ENCODE measurements around the gene TXLNB.

Gene TXLNB

DNA sequence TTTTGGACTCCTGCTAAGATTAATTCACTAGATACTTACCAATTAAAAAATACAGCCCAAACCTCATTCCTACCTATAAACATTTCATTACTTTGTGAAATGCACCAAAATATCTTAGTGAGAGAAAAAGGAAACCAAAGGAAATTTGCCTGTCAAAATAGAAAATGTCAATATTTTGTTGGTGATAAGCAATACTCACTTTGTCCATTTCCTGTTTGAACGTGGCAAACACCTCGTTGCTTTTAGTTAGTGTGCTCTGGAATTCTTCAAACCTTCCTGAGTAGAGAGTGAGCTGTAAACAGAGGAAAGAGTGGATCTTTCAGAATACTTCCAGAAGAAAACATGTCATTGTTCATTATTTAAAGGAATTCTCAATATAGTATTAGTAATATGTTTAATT lies 44.2 kb downstream of the TXLNB start:
- DNase-seq (ENCODE audit: low spot score) = no peak
- in situ Hi-C loops (cut with MboI; ENCODE audit: low pct_unique_long_range_greater_than_20kb, low sequenced_read_pairs, unreplicated experiment) = no loop called here

DNA sequence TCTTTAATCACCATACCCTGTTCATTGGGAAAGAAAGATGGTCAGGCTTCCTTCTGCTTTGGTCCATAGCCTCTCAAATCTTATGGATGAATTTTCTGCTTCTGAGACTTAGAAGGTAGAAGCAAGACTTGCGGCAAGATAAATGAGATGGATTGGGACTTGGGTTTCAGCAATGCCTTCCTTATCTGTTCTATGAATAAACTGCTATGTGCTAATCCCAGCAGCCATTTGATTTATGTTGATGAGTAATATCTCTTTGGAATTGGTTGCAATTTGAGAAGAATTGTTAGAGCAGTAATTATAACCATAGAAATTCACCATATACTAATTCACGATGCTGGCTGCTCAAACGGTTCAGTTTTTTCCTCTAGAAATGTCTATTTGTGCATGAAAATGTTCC lies 48.3 kb downstream of the TXLNB start:
- DNase-seq (ENCODE audit: low spot score) = no peak
- TF ChIP-seq, protein P1, sequence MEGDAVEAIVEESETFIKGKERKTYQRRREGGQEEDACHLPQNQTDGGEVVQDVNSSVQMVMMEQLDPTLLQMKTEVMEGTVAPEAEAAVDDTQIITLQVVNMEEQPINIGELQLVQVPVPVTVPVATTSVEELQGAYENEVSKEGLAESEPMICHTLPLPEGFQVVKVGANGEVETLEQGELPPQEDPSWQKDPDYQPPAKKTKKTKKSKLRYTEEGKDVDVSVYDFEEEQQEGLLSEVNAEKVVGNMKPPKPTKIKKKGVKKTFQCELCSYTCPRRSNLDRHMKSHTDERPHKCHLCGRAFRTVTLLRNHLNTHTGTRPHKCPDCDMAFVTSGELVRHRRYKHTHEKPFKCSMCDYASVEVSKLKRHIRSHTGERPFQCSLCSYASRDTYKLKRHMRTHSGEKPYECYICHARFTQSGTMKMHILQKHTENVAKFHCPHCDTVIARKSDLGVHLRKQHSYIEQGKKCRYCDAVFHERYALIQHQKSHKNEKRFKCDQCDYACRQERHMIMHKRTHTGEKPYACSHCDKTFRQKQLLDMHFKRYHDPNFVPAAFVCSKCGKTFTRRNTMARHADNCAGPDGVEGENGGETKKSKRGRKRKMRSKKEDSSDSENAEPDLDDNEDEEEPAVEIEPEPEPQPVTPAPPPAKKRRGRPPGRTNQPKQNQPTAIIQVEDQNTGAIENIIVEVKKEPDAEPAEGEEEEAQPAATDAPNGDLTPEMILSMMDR (IDR thresholded peaks at IDR 0.05; ENCODE audit: extremely low read depth, insufficient read depth, missing control alignments) = no peak
- in situ Hi-C loops (cut with MboI; ENCODE audit: low pct_unique_long_range_greater_than_20kb, low sequenced_read_pairs, unreplicated experiment) = no loop called here

More for the DNA sequence above, 44.2 kb downstream of the TXLNB start:
- TF ChIP-seq, protein P1 (IDR thresholded peaks at IDR 0.05; ENCODE audit: extremely low read depth, insufficient read depth, missing control alignments) = no peak

- DNase-seq (ENCODE audit: low spot score) = no peak
- in situ Hi-C loops (cut with MboI; ENCODE audit: low pct_unique_long_range_greater_than_20kb, low sequenced_read_pairs, unreplicated experiment) = no loop called here
- TF ChIP-seq, protein P1 (IDR thresholded peaks at IDR 0.05; ENCODE audit: extremely low read depth, insufficient read depth, missing control alignments) = no peak
Observed at GRCh38 chr6:139242457-139243240, 49.1 kb downstream of the TXLNB start.

DNA sequence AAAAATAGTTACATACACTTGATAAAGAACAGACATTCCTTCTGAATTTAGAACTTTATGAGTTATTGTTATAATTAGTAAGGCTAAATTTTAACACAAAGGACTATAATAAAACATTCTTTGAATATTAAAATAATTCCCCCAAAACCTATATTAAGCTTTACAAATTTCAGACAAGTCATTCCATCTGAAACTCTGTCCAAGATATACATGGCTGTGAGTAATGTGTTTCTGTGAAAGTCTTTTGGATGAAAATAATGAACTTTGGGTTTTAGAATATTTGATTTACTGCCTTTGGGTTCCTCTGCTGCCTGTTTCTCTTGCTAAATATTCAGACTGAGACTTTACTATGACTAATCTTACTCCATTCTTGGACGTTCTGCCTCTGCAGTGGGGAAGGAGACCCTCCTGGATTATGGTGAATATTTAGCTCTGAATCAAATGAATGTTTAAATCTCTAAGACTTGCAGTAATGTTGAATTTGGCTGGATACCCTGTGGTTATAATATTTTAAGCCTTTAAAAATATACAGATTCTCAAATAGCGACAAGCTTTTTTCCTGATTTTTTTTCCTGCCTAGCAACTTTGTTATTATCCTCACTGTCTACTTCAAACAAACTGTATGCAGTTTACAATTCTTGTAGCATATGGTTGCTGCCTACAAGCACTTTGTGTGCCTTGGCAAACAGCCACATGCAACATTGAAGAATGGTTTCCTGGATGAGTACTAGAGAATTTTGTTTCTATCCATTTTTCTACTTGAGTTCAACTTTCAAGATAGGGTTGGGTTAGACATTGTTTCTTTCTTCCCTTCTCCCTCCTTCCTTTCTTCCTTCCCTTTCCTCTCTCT lies 51.4 kb downstream of the TXLNB start:
- in situ Hi-C loops (cut with MboI; ENCODE audit: low pct_unique_long_range_greater_than_20kb, low sequenced_read_pairs, unreplicated experiment) = no loop called here

DNA sequence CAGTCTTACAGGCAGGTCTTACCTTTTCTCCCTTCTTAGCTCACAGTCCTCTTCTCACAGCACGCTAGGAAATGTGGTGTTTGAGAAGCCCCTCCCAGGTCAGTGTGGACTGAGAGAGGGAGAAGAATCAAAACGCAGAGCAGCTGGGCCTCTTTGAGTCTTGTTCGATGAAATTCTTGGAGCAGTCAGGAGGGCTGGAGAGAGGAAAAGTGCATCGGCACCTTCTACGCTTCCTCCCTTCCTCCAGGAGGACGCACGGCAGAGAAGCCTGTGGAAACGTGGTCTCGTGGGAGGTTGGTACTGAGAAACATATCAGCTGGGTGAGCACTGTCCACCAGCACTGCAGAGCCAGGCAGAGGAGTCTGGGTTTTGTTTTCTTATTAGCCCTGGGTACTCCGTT lies 52.7 kb downstream of the TXLNB start:
- no peak for DNase-seq (ENCODE audit: low spot score)

More for the DNA sequence above, 51.4 kb downstream of the TXLNB start:
- DNase-seq (ENCODE audit: low spot score) = no peak
- TF ChIP-seq, protein P1 (IDR thresholded peaks at IDR 0.05; ENCODE audit: extremely low read depth, insufficient read depth, missing control alignments) = no peak

DNA sequence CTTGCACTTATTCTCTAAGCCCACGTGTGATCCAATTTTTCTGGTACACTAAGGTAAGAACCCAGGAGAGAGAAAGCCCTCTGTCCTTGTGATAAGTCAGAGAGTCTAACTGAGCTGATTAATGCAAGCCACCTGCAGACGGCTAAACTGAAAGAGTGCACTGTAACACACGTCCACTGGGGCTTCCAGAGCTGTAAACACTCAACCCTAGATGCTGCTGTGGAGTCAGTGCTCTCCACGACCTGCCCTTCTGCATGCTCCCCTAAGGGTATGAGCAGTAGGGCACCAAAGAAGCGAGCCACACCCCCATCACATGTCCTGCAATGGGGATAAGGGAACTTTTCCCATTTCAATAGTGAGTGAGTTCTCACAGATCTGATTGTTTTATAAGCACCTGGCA lies 55.7 kb downstream of the TXLNB start:
- TF ChIP-seq, protein P1 (IDR thresholded peaks at IDR 0.05; ENCODE audit: extremely low read depth, insufficient read depth, missing control alignments) = no peak
- in situ Hi-C loops (cut with MboI; ENCODE audit: low pct_unique_long_range_greater_than_20kb, low sequenced_read_pairs, unreplicated experiment) = no loop called here
- DNase-seq (ENCODE audit: low spot score) = no peak

More for the DNA sequence above, 52.7 kb downstream of the TXLNB start:
- TF ChIP-seq, protein P1 (IDR thresholded peaks at IDR 0.05; ENCODE audit: extremely low read depth, insufficient read depth, missing control alignments) = no peak
- in situ Hi-C loops (cut with MboI; ENCODE audit: low pct_unique_long_range_greater_than_20kb, low sequenced_read_pairs, unreplicated experiment) = no loop called here
